CD4-positive, alpha-beta T cell treated with Interleukin-12 subunit alpha and Interleukin-12 subunit beta, for 1 hour (primary cell): Measurements from ENCODE around the gene MSX2.

Experiments used
- DNase-seq: peaks from one replicate; pipeline ENCODE4 v3.0.0-alpha.2; 2020

The MSX2 gene

DNA sequence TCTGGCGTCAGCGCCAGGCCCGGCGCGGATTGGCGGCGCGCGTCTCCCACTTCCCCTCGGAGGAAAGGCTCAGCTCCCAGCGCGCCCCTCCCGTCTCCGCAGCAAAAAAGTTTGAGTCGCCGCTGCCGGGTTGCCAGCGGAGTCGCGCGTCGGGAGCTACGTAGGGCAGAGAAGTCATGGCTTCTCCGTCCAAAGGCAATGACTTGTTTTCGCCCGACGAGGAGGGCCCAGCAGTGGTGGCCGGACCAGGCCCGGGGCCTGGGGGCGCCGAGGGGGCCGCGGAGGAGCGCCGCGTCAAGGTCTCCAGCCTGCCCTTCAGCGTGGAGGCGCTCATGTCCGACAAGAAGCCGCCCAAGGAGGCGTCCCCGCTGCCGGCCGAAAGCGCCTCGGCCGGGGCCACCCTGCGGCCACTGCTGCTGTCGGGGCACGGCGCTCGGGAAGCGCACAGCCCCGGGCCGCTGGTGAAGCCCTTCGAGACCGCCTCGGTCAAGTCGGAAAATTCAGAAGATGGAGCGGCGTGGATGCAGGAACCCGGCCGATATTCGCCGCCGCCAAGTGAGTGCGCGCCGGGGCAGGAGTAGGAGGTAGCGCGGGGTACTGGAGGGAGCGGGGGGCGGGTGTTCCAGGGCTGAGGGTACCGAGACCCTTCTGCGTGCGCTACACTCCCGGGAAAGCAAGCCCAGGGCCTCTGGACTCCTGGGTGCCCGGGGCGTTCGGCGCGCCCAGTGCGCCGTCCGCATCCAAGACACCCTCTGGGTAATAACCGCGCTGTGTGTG is at the start of gene MSX2:
Gene MSX2 (plus strand): TSS at position 99 of the 777 bp plus-strand sequence. CDS start 78 bp downstream, at position 177.
- DNase-seq, result peak; percentile 33

DNA sequence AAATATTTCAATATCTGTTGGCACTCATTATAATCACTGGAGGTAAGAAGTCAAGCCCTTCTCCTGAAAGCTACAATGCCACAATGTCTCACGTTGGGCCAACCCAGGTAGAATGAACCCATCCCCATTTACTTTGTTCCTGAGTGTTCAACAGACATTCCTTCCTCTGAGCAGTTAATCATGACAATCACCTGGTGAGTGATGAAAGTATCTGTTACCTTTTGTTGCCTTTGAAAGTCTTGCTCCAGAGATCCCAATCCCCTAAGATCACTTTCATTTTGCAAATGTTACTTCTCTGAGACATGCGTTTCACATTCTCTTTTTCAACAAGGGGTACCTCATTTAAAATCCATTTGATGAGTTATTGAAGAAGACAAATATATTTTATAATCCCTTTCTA is 49.3 kb upstream of the MSX2 start:
- DNase-seq, result no peak

DNA sequence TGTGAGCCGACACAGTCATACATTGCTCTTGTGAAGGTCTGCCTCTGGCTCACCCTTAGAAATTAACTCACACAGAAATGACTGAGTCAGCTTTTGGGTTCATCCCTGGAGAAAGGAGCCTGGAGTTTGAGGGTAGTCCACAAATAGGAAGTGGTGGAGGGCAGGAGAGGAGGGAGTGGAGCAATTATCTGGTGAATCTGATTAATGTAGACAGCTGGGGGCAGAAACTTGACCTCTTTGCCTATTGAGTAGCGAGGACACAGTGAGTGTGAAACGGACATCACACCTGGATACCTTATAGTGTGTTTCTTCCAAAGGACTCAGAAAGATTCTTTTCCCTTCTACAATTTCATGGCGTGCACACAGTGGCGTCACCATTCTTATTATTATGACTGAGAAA is 48.5 kb upstream of the MSX2 start:
- no peak for DNase-seq

DNA sequence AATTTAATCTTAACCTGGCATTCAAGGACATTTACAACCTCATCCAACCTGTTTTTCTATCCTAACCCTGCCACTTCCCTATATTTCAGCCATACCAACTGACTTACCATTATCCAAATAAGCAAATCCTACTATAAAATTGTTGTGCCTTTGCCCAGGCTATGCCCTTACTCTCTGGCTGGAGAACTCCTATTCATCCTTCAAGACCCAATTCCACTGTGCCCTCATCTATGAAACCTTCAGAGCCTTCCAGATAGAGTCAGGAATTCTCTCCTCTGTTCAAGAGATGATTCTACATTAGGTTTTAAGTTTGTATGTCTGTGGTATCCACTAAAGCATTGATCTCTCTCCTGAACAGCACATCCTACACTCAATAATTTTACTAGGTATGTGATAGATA is 46.3 kb upstream of the MSX2 start:
- no peak for DNase-seq

DNA sequence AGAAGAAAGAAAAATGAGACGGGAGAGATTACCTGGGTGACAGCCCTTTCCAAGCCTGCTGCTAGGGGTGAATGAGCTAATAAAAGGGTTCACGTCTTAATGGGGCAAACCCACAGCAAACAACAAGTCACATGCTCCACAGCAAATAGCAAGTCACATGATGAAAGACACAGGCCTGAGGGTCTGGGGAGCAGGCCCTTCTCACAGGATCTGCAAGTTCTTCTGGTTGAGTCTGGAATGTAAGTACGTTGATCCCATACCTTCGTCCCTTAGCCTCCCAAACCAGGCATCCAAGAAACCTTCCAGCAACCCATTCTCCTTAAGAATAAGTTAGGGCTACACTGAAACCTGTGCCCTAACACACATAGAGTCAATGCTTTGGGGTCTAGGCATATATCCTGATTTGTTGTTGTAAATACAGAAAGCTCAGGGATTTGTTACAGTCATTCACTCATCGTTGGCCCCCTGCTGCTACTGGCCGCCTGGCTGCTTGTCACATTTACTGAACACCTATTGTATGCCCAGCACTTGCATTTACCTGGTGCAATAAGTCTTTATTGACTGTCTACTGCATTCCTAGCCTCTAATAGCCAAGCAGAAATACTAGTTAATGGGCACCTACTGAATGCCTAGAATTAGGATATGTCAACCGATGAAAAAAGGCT is 43.3 kb upstream of the MSX2 start:
- DNase-seq, result no peak

GRCh38 chr5:174687503-174687902 is 36.9 kb upstream of the MSX2 start:
- no peak for DNase-seq

- no peak for DNase-seq
Measured at GRCh38 chr5:174688441-174689354, 35.7 kb upstream of the MSX2 start.

DNA sequence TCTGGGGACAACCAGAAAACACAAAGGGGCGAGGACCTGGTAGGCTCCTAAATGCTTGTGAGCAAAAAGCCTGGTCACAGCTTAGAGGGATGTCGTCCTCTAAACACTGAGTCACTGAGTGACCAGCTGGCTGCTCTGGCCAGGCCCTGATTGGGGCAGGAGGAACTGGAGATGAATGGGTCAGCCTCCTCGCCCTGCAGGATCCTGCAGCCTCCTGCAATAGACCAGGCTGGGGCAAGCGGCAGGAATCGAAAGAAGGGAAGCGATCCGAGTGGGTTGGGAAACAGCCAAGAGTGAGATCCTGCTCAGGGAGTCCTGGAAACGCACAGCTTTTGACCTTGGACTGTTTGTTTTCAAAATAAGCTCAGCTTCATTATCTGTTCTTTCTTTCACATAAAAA is 34.1 kb upstream of the MSX2 start:
- no peak for DNase-seq

DNA sequence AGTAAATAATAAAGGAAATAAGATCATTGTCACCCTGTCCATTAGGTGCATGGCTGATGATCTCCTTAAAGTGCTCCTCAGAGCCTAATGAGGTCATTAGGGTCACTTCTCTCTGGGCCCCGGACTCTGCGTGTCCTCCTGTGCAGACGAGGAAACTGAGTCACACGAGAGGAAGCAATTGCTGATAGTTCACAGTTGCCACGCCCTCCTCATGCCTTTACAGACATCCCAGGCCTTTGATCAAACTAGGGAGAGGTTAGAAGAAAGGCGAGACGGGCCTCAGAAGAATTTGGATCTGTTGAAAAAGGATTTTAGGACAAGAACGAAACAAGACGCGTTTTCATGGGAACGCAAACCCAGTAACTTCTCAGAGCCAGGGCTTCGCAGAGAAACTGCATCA is 32.0 kb upstream of the MSX2 start:
- no peak for DNase-seq

DNA sequence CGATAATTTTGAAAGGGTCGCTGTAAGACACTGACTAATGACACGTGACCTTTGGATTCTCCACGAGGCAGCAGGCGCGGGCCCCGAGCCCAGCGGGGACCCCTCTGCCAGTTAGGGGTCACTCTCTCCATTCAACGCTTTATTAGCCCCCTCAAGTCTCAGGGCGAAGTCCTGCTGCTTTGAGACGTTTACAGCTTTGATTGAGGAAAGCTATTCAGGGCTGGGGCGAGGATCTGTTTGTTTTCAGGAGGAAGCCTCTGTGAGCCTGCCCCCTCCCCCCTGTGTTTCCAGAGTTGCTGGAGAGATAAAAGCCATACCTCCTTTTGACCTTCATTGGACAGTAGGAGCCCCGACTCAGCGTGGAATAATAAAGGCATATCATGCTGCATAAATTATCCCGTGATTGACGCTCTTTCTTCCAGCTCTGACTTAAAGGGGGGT is 31.4 kb upstream of the MSX2 start:
- DNase-seq, result no peak

DNA sequence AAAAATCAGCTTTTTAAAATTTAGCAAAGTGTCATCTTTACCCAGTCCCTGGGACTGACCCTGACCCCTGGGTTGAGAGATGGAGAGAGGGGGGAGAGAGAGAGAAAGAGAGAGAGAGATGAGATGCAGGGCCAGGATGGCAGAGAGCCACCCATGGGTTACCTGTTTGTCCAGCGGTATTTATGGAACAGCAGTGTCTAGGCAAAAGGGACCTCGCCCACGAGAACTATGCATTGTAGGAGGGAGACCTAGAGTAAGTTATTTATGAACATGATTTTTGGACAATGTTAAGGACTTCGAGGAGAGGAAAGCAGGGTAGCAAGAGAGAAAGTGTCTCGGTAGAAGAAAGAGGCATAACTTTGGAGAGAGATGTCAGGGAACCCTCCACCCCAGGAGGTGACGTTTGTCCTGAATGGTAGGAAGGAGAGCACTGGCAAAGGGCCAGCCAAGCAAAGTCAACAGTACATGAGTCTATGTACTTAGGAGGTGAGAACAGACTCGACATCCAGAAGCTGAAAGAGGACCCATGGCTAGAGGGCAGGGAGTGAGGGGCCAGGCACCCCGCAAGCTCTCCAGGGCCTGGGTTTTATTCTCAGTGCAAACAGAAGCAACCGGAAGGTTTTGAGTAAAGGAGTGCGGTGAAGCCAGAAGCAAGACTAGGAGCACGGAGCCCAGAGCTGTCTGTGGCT is 30.5 kb upstream of the MSX2 start:
- DNase-seq, result no peak

GRCh38 chr5:174694611-174695010 is 29.8 kb upstream of the MSX2 start:
- DNase-seq, result no peak

DNA sequence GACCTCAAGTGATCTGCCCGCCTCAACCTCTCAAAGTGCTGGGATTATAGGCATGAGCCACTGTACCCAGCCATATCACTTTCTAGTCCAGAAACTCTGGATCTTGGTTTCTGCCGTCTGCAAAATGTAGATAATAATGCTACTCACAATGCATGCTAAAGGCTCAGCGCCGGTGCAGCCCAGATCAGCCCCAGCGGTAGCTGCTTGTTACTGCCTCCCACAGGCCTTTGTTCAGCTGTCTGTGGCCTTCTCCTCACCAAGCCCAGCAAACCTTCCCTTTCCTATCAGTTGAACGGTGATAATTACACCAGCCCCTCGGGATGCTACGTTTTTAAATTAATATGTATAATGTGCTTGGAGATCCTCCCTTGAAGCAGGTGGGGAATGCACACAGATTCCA is 26.2 kb upstream of the MSX2 start:
- DNase-seq, result no peak

DNA sequence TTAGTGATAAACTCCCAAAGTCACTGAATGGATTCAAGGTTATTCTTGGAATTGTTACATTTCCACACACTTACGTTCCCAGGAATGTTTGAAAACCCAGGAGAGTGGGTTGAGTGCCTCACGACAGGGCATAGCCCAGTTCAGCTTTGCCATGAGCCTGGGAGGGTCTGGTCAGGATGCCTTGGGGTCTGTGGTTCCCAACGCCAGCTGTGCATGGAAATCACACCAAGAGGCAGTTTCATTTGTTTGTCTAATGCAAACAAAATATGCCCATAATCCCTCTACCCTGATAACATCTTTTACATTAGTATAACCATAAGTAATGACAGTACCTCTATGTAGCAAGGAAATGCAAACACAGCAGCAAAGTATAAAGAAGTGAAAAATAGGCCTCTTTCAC is 25.3 kb upstream of the MSX2 start:
- no peak for DNase-seq

GRCh38 chr5:174706997-174707572 is 17.3 kb upstream of the MSX2 start:
- DNase-seq, result no peak

DNA sequence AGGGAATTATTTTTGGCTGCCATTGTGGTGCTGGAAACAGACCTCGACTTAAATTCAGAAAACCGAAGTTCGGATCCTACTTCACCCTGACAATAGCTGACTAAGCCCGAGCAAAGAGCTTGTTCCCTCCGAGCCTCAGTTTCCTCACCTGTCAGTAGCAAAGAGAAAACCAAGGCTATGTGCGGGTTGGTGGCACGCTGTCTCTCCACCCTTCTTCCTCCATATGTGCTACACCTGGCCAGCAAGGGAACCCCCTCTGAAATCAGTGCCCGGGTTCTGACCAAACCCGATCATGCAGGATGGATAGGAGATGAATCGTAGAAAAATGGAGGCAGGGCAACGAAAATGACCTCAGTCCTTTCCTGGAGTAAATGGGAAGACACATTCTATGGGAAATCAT is 16.7 kb upstream of the MSX2 start:
- no peak for DNase-seq

DNA sequence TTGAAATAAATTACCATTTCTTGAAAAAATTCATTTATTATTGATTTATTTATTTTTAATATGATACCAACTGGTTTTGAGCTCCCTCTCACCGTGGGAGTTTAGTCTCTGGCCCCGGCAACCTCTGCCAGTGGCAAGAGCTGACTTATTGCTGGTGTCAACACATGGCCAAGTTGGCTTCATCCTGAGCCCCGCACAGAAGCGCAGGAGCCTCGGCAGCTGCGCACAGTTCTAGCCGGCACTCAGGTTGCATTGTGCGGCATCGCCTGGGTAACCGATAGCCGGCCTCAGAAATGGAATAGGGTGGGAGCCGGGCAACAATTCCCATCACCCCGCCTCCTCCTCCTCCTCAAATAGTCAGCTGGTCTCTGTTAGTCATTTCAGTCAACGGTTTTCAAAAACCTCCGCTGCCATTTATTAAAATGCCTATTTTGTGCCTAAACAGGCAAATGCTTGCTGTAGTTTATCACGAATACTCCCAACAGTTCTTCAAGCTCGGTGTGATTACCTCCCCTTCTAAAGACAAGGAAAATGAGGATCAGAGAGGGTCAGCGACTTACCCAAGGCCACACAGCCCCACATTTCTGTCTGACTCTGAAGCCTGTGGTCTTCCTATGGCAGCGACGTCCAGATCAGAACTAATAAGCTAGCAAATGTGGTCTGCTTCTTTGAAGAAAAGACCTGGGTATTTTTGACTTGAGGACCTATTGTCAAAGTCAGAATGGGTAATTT is 15.7 kb upstream of the MSX2 start:
- DNase-seq, result no peak

- DNase-seq, result no peak
Measured at GRCh38 chr5:174714751-174715150, 9.6 kb upstream of the MSX2 start.

- DNase-seq, result no peak
Measured at GRCh38 chr5:174715804-174716203, 8.6 kb upstream of the MSX2 start.

- no peak for DNase-seq
Measured at GRCh38 chr5:174717826-174718455, 6.4 kb upstream of the MSX2 start.

GRCh38 chr5:174718880-174719610 is 5.3 kb upstream of the MSX2 start:
- no peak for DNase-seq
